ENCODE data around the gene PLEKHO2. TPM values are rescaled to one million over a fixed set of nuclear protein-coding genes. Genes with fewer than 3 reads are reported as not detected.

Gene PLEKHO2
- total RNA-seq, 6 experiments from 2014 or later, result 3.9 to 11.8 (median 5.2) TPM

GRCh38 chr15:64905119-64905831 lies 63.6 kb downstream of the PLEKHO2 start:
- DNase-seq (peak; percentile 73 to 82 (median 78)), ATAC-seq (peak; percentile 93 to 97 (median 96))
- H3K9me3 ChIP-seq, result peaks cover 0 to 9% (median 0%) of the 10 kb centered on the region in 4 donors
- H3K36me3 ChIP-seq, result no peaks in the 10 kb centered on the region
- peak overlapping the region in 1 of 3 donors; percentile 42 for H3K4me3 ChIP-seq
- no peaks in the 10 kb centered on the region for H3K27me3 ChIP-seq
- no peak overlapping the region for H3K27ac ChIP-seq
- no peaks in the 10 kb centered on the region for H3K4me1 ChIP-seq
- TF ChIP-seq, protein P1, sequence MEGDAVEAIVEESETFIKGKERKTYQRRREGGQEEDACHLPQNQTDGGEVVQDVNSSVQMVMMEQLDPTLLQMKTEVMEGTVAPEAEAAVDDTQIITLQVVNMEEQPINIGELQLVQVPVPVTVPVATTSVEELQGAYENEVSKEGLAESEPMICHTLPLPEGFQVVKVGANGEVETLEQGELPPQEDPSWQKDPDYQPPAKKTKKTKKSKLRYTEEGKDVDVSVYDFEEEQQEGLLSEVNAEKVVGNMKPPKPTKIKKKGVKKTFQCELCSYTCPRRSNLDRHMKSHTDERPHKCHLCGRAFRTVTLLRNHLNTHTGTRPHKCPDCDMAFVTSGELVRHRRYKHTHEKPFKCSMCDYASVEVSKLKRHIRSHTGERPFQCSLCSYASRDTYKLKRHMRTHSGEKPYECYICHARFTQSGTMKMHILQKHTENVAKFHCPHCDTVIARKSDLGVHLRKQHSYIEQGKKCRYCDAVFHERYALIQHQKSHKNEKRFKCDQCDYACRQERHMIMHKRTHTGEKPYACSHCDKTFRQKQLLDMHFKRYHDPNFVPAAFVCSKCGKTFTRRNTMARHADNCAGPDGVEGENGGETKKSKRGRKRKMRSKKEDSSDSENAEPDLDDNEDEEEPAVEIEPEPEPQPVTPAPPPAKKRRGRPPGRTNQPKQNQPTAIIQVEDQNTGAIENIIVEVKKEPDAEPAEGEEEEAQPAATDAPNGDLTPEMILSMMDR (IDR thresholded peaks at IDR 0.05), result peak; percentile 75 to 86 (median 82)
- TF ChIP-seq POLR2A (IDR thresholded peaks at IDR 0.05), result no peak
- 15% methylated on average over 26 of the region's 30 CpGs for WGBS (ENCODE audit: insufficient coverage, low coverage, low lambda C conversion rate, missing lambda C conversion rate)
- intact Hi-C loops (cut with DNase I), result no loop called here

GRCh38 chr15:64905941-64906340 lies 64.2 kb downstream of the PLEKHO2 start:
- Histone ChIP-seq H3K36me3 (no peaks in the 10 kb centered on the region), H3K4me3 (no peak overlapping the region), H3K27me3 (no peaks in the 10 kb centered on the region), H3K4me1 (no peaks in the 10 kb centered on the region), H3K27ac (no peak overlapping the region), H3K9me3 (peaks cover 0 to 6% (median 0%) of the 10 kb centered on the region in 4 donors)
- intact Hi-C loops (cut with DNase I), result no loop called here
- TF ChIP-seq, protein P1 (IDR thresholded peaks at IDR 0.05), result no peak
- no peak for TF ChIP-seq POLR2A (IDR thresholded peaks at IDR 0.05)
- peak in 1 of 3 donors; percentile 45 for DNase-seq
- ATAC-seq, result no peak
- 78% methylated on average over 6 of the region's 9 CpGs for WGBS (ENCODE audit: insufficient coverage, low coverage, low lambda C conversion rate, missing lambda C conversion rate)

- H3K27me3 ChIP-seq, result no peaks in the 10 kb centered on the region
- no peaks in the 10 kb centered on the region for H3K4me1 ChIP-seq
- H3K27ac ChIP-seq, result no peak overlapping the region
- no peak overlapping the region for H3K4me3 ChIP-seq
- peaks cover 0 to under 1% (median 0%) of the 10 kb centered on the region in 4 donors for H3K9me3 ChIP-seq
- TF ChIP-seq POLR2A (IDR thresholded peaks at IDR 0.05), result no peak
- TF ChIP-seq, protein P1 (IDR thresholded peaks at IDR 0.05), result no peak
- 79% methylated on average over 2 of the region's 3 CpGs for WGBS (ENCODE audit: insufficient coverage, low coverage, low lambda C conversion rate, missing lambda C conversion rate)
- no peak for ATAC-seq
- intact Hi-C loops (cut with DNase I), result no loop called here
- H3K36me3 ChIP-seq, result no peaks in the 10 kb centered on the region
- peak in 1 of 3 donors; percentile 9 for DNase-seq
Observed at GRCh38 chr15:64906402-64906801, 64.7 kb downstream of the PLEKHO2 start.

- intact Hi-C loops (cut with DNase I), result no loop called here
- Histone ChIP-seq H3K4me3 (no peak overlapping the region), H3K27ac (no peak overlapping the region), H3K36me3 (no peaks in the 10 kb centered on the region), H3K9me3 (no peaks in the 10 kb centered on the region), H3K4me1 (no peaks in the 10 kb centered on the region), H3K27me3 (no peaks in the 10 kb centered on the region)
- TF ChIP-seq, protein P1 (IDR thresholded peaks at IDR 0.05), result no peak
- no peak for TF ChIP-seq POLR2A (IDR thresholded peaks at IDR 0.05)
- no peak for DNase-seq
- no peak for ATAC-seq
- WGBS (ENCODE audit: insufficient coverage, low coverage, low lambda C conversion rate, missing lambda C conversion rate), result 25% methylated on average over 1 of the region's 1 CpG
Observed at GRCh38 chr15:64907991-64908390, 66.3 kb downstream of the PLEKHO2 start.
